HepG2 (cell line): Measurements from ENCODE around the gene MYH7. TPM values are rescaled to one million over a fixed set of nuclear protein-coding genes. Genes with fewer than 3 reads are reported as not detected.

Source experiments
- E2F1 ChIP-seq: sonication (generic); formaldehyde crosslinking; IDR thresholded peaks from 2 replicates; pipeline ENCODE4 v1.5.0; 2020; ENCODE audit warnings: missing genetic modification reagents
- NR0B2 ChIP-seq: sonication (generic); formaldehyde crosslinking; IDR thresholded peaks from 2 replicates; pipeline ENCODE4 v1.4.0; 2020; ENCODE audit warnings: mild to moderate bottlenecking, missing genetic modification reagents
- PBX2 ChIP-seq: IDR thresholded peaks from 2 replicates; pipeline ENCODE4 v1.6.1; 2016; ENCODE audit warnings: control low read depth
- SSRP1 ChIP-seq: IDR thresholded peaks from 2 replicates; pipeline ENCODE4 v1.6.1; 2016; ENCODE audit warnings: control low read depth
- ZNF318 ChIP-seq: sonication (generic); formaldehyde crosslinking; IDR thresholded peaks from 2 replicates; pipeline ENCODE4 v1.4.0; 2020; ENCODE audit warnings: mild to moderate bottlenecking, missing genetic modification reagents
- ZNF740 ChIP-seq: sonication (generic); formaldehyde crosslinking; IDR thresholded peaks from 2 replicates; pipeline ENCODE4 v1.4.0; 2020; ENCODE audit warnings: missing genetic modification reagents
- polyA plus RNA-seq, 8 experiments: library from polyadenylated mRNA; depleted of rRNA in 3 of 8; stranded (reverse) in 7 of 8; unstranded in 1 of 8; fragments of >200 nt; fragmentation: Illumina TruSeq in 4 of 8; extraction: Trizol in 4 of 8; gene quantifications; 2 replicates each; pipeline versions ENCODE4 v1.2.1 to v1.2.3, GENCODE V29; 2011 to 2016; ENCODE audit warnings: low read depth in 4 of 8, missing spikeins in 1 of 8, mixed read lengths in 1 of 8; ENCODE audit not compliant: insufficient read depth in 1 of 8
- total RNA-seq, 5 experiments: library from RNA; depleted of rRNA; stranded (reverse); fragments of >200 nt; fragmentation: Illumina TruSeq; extraction: Trizol; gene quantifications; 2 replicates each; pipeline ENCODE4 v1.2.3, GENCODE V29; 2016; ENCODE audit warnings: low read depth in 1 of 5

MYH7 gene
- total and polyA plus RNA-seq, 2 of the 13 experiments (the other 11 are each of a cell fraction or from before 2014, with no cell fraction given): 0.04 TPM; not detected in 1

GRCh38 chr14:23434488-23435222, 805 bp downstream of the MYH7 start (continued):
- TF ChIP-seq ZNF318 (CRISPR knock-in tag) (no peak), NR0B2 (no peak), ZNF740 (CRISPR knock-in tag) (no peak), E2F1 (CRISPR knock-in tag) (no peak), SSRP1 (CRISPR knock-in tag) (no peak), PBX2 (CRISPR knock-in tag) (no peak)
